Kidney (tissue), 14 donors: ENCODE results near the gene RCC1. TPM values are rescaled to one million over a fixed set of nuclear protein-coding genes. Genes with fewer than 3 reads are reported as not detected.

Source experiments
- DNase-seq, 5 donors: peaks; one replicate each; pipeline ENCODE4 v3.0.0-alpha.2; 2013 to 2020
- FAIRE-seq: peaks from 2 replicates; lab custom pipeline; 2012; peaks lifted over from hg19 to GRCh38; lab: Jason Lieb, UNC
- H3K27ac ChIP-seq, 2 donors: one replicate each; pipeline ENCODE4 v1.7.0; 2013; ENCODE audit warnings: low read depth in 2 of 2, low read length in 2 of 2, inconsistent platforms in 1 of 2
- H3K27me3 ChIP-seq: one replicate; pipeline ENCODE4 v1.7.1; 2013; ENCODE audit warnings: low read length, inconsistent platforms; ENCODE audit not compliant: control insufficient read depth, insufficient read depth
- H3K36me3 ChIP-seq, 3 donors: one replicate each; pipeline versions ENCODE4 v1.7.0 to v1.7.1; 2013; ENCODE audit warnings: low read length in 3 of 3, control low read depth in 1 of 3, inconsistent platforms in 1 of 3; ENCODE audit not compliant: insufficient read depth in 3 of 3, control insufficient read depth in 2 of 3
- H3K4me1 ChIP-seq, 3 donors: one replicate each; pipeline versions ENCODE4 v1.7.0 to v1.7.1; 2013; ENCODE audit warnings: low read length in 3 of 3, inconsistent platforms in 1 of 3, low read depth in 1 of 3; ENCODE audit not compliant: control insufficient read depth in 2 of 3, insufficient read depth in 2 of 3
- H3K4me3 ChIP-seq, 3 donors: one replicate each; pipeline versions ENCODE4 v1.7.0 to v1.8.1; 2013; ENCODE audit warnings: low read length in 3 of 3, control low read depth in 1 of 3, inconsistent platforms in 1 of 3
- H3K9ac ChIP-seq, 3 donors: one replicate each; pipeline versions ENCODE4 v1.7.0 to v1.7.1; 2013; ENCODE audit warnings: low read length in 3 of 3, control low read depth in 1 of 3, inconsistent platforms in 1 of 3
- H3K9me3 ChIP-seq, 3 donors: one replicate each; pipeline versions ENCODE4 v1.7.0 to v1.7.1; 2013; ENCODE audit warnings: low read length in 3 of 3, control low read depth in 1 of 3, inconsistent platforms in 1 of 3; ENCODE audit not compliant: control insufficient read depth in 2 of 3, insufficient read depth in 1 of 3
- CTCF ChIP-seq: IDR thresholded peaks from 3 replicates; pipeline ENCODE4 v1.5.1; 2012; ENCODE audit warnings: mild to moderate bottlenecking, moderate library complexity, borderline replicate concordance; ENCODE audit not compliant: insufficient read depth; ENCODE audit errors: extremely low read depth
- intact Hi-C: fragments of 100-400 bp; cut with DNase I; formaldehyde crosslinking; loops from one replicate; pipeline ENCODE4 v1.11.1; 2022
- polyA plus RNA-seq: library from polyadenylated mRNA; stranded (reverse); fragments of 350-450 nt; fragmentation: Illumina TruSeq; extraction: RNeasy Lipid Tissue Mini Kit (QIAGEN cat#74804); gene quantifications from one replicate; pipeline ENCODE4 v1.2.3, GENCODE V29; 2014; ENCODE audit warnings: low read depth, low replicate concordance; ENCODE audit not compliant: insufficient read depth
- total RNA-seq: library from RNA; stranded (reverse); fragmentation: NEBNext Ultra II Directional; extraction: Animal tissue kit (Norgen Biotek cat#: 25700); gene quantifications from one replicate; pipeline ENCODE4 v1.2.1, GENCODE V29; 2021
- donor health status: control.
- donor health status: control.
- donor health status: control.
- donor health status: control.
- donor health status: control.
- donor health status: DM: yes; HTN: yes; CAD: no.
- donor health status: Normal renal cell carcinoma (clear cell type).

Gene RCC1
- total and polyA plus RNA-seq, 2 donors from 2014 or later: 5.7 to 19.9 TPM

DNA sequence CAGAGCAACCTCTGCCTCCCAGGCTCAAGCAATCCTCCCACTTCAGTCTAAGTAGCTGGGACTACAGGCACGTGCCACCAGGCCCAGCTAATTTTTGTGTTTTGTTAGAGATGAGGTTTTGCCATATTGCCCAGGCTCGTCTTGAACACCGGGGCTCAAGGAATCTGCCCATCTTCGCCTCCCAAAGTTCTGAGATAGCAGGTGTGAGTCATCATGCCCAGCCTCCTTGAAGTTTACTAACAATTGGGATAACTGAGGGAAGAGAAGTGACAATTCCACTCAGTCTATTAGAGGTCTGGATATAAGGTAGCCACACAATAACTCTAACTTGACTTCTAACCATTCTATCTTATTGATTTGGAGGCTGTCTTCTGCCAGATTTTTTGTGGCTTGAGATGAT lies 6.3 kb upstream of the RCC1 start:
- TF ChIP-seq CTCF: no peak
- Histone ChIP-seq H3K9ac (no peak overlapping the region), H3K27me3 (no peaks in the 10 kb centered on the region), H3K27ac (no peak overlapping the region), H3K4me1 (no peaks in the 10 kb centered on the region), H3K9me3 (no peaks in the 10 kb centered on the region), H3K36me3 (peaks cover 4 to 10% (median 10%) of the 10 kb centered on the region in 3 donors), H3K4me3 (no peak overlapping the region)
- intact Hi-C loops: no loop called here
- no peak for FAIRE-seq
- no peak for DNase-seq

- Histone ChIP-seq H3K27me3 (no peaks in the 10 kb centered on the region), H3K4me1 (no peaks in the 10 kb centered on the region), H3K27ac (no peak overlapping the region), H3K9me3 (no peaks in the 10 kb centered on the region), H3K36me3 (peaks cover under 1 to 3% (median 3%) of the 10 kb centered on the region in 3 donors), H3K9ac (no peak overlapping the region), H3K4me3 (no peak overlapping the region)
- FAIRE-seq (no peak), DNase-seq (no peak)
- intact Hi-C loops: no loop called here
- no peak for TF ChIP-seq CTCF
Measured at GRCh38 chr1:28501925-28502324, 3.9 kb upstream of the RCC1 start.

- Histone ChIP-seq H3K27ac (no peak overlapping the region), H3K27me3 (no peaks in the 10 kb centered on the region), H3K36me3 (peaks cover 0 to 3% (median 0%) of the 10 kb centered on the region in 3 donors), H3K9me3 (no peaks in the 10 kb centered on the region), H3K4me1 (peaks cover under 1 to 8% (median 3%) of the 10 kb centered on the region in 3 donors), H3K9ac (no peak overlapping the region), H3K4me3 (no peak overlapping the region)
- intact Hi-C loops: no loop called here
- no peak for TF ChIP-seq CTCF
- no peak for FAIRE-seq
- DNase-seq: no peak
Measured at GRCh38 chr1:28503117-28503516, 2.7 kb upstream of the RCC1 start.

DNA sequence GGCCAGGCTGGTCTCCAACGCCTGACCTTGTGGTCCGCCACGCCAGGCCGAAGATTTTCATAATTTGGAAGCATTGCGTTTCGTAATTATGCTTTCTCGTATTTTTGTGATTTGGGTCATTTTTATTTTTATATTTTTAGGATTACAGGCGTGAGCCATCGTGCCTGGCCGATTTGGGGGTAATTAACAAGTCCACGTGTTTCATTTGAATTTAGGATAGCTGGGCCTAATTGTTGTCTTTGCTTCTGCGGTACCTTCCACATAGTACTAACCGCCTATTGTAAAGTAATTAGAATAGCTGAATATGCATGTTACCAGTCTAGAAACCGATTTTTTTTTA lies 1.0 kb downstream of the RCC1 start:
- no peak for TF ChIP-seq CTCF
- intact Hi-C loops: no loop called here
- H3K27ac ChIP-seq: no peak overlapping the region
- DNase-seq (no peak), FAIRE-seq (no peak)
- peak overlapping the region; percentile 95 to 100 (median 96) for H3K4me3 ChIP-seq
- no peaks in the 10 kb centered on the region for H3K9me3 ChIP-seq
- no peaks in the 10 kb centered on the region for H3K27me3 ChIP-seq
- peaks cover 15 to 29% (median 21%) of the 10 kb centered on the region in 3 donors for H3K36me3 ChIP-seq
- peak overlapping the region; percentile 50 to 100 (median 98) for H3K9ac ChIP-seq
- peaks cover 3 to 15% (median 9%) of the 10 kb centered on the region in 3 donors for H3K4me1 ChIP-seq
